Measurements from ENCODE around the gene TSC22D2.

GRCh38 chr3:150412561-150413231 is 4.6 kb downstream of the TSC22D2 start:
- TF ChIP-seq CTCF (conservative IDR thresholded peaks at IDR 0.05; ENCODE audit: low read length) (no peak), EZH2phosphoT487 (IDR thresholded peaks at IDR 0.05; ENCODE audit: borderline replicate concordance) (no peak)
